AG20443 (cell line): ENCODE results near the gene NTHL1.

Experiments used
- DNase-seq: peaks from one replicate; pipeline ENCODE4 v3.0.0; 2012; ENCODE audit warnings: low spot score, mixed read lengths

Gene NTHL1

DNA sequence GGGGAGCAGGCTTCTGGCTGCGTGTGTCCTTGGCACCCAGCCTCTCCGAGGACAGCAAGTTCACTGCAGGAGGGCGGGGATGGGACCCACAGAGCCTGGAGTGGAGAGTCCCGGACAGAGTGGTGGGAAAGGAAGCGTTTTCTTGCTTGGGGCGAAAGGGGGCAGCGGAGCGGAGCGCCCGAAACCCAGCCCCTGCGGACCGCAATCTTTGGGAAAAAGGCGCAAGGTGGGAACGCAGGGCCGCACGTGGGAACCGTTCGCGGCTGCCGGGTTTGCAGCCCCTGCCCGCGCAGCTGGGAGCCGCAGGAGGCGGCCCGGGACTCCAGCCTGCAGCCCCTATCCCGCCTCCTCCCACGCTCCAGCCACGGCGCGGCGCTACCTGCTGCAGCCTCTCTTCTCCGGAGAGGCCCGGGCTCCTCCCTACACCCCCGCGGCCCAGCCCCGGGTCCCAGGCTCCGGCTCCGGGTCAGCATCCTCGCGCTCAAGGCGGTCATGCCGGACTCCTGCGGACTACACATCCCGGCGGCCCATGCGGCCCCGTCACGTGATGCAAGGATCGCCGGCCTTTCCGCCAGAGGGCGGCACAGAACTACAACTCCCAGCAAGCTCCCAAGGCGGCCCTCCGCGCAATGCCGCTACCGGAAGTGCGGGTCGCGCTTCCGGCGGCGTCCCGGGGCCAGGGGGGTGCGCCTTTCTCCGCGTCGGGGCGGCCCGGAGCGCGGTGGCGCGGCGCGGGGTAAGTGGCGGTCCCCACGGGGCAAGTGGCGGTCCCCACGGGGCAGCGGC is at the start of gene NTHL1, which contains the start of gene TSC2:
TSS of gene NTHL1 (minus strand) at position 505 of the 786 bp plus-strand sequence. CDS start at position 494, 11 bp downstream.
TSS of gene TSC2 (plus strand) at position 656 of the 786 bp plus-strand sequence. CDS start 631 bp downstream, outside the sequence.
- DNase-seq = peak; percentile 97

DNA sequence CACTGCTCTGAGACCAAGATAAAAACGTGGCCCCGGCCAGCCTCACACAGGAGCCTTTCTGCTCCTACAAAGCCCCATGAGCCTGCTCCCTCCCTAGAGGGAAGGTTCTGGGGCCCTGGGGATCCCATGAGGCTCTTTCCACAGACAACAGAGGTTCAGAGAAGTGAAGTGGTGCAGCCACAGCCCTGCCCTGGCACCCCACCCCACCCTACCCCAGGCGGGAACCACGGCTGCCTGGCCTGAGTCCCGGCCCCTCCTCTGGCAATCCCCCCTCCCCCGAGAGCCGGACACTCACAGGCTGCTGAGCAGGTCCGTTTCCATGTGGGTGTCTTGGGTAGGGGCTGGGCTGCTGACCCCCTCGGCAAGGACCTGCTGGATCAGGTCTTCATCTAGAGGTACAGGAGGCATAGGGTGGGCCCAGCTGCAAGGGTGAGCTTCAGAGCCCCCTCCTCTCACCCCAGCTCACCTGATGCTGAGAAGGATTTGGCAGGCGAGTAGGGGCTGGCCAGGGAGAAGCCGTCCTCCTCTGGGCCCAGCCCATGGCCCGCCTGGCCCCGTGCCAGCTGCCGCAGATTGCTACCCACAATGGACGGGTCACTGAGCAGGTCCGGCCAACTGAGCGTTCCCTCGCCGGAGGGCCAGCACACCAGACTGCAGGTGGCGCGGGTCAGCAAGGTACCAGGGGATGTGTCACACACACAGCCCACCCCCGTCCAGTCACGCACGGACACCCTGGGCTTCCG is 49.4 kb upstream of the NTHL1 start:
- DNase-seq = no peak

DNA sequence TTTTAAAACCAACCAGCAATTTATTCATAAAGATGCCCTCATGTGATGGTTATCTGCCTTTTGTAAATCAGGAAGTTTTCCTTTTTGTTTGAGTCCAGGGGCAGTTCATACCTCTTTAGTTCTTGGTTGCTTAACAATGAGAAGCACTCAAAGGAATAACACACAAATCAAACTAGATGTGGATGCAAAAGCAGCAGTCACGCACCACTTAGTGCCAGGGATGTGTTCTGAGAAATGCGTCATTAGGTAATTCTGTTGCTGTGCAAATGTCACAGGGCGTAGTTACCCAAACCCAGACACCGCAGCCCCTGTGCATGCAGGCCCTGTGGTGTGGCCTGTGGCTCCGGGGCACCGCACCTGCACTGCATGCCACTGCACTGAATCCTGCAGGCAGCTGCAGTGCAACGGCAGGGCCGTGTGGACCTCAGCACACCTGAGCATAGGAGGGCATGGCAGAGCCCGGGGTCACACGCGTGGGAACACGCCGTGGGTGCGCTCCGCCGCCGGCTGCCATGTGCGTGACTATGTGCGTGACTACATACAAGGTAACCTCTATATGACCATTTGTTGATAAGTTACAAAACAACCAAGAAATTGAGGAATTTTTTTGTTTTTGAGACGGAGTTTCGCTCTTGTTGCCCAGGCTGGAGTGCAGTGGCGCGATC is 48.4 kb upstream of the NTHL1 start:
- DNase-seq = no peak

DNA sequence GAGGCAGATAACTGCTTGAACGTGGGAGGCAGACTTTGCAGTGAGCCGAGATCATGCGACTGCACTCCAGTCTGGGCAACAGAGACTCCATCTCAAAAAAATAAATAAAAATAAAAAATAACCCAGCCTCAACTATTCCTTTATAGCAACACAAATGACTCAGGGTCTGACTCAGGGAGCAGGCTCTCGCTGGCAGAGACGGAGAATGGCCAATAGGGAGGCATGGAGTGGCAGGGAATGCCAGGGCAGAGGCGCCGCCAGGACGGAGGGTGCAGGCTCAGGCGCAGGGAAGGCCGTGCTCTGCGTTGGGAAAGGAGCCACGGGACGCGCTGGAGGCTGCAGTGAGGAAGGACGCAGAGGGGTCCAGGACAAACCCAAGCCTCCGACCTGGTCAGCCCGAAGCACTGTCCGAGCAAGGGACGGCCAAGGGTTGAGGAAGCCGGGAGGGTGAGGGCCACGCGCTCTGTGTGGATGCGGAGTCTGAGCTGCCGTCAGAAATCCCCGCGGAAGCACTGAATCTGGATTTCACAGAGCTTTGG is 47.8 kb upstream of the NTHL1 start:
- DNase-seq = peak; percentile 63

DNA sequence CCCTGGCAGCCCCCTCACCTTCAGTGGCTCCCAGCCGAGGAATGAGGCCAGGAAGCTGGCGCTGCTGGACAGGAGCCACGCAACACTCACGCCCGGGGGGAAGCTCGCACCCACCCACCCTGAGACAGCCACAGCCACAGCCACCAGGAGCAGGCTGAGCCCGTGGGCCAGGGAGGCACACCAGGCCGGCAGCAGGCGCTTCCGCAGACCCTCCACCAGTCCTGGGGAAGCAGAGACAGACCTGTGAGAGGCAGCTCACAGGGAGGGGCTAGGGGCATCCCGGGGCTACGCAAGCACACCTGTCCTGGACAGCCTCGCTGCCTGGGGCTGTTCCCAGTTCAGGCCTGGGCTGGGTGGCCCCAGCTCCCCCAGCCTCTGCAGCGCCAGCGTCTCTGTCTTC is 46.2 kb upstream of the NTHL1 start:
- no peak for DNase-seq

DNA sequence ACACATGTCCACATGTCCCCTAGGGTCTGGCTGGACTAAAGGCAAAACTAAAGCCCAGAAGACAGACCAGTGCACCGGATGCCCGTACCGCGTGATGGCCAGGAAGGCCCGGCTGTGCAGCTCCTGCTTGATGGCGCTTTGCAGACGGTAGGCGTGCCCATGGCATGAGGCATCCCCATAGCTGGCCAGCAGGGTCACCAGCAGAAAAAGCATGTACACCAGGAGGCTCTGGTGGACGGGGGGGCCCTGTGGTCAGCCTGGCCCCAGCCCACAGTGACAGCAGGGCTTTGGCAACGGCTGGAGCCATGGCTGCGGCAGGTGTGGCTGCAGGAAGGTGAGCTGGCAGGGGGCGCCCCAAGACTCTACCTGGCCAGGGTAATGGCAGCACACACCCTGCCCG is 45.2 kb upstream of the NTHL1 start:
- DNase-seq = no peak

DNA sequence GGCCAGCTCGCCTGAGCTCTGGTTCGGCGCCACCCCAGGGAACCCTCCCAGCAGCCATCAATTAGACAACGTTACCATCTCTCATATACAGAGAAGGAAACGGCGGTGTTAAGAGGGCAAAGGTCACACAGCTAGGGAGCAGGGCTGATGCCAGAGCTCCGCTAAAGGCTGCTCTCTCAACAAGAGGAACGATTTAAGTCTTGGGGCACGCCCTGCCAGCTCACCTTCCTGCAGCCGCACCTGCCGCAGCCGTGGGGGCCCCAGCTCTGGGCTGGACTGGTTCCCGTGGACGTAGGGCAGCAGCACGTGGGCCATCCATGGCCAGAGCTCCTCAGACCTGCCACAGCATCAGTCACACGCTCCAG is 44.6 kb upstream of the NTHL1 start:
- no peak for DNase-seq

DNA sequence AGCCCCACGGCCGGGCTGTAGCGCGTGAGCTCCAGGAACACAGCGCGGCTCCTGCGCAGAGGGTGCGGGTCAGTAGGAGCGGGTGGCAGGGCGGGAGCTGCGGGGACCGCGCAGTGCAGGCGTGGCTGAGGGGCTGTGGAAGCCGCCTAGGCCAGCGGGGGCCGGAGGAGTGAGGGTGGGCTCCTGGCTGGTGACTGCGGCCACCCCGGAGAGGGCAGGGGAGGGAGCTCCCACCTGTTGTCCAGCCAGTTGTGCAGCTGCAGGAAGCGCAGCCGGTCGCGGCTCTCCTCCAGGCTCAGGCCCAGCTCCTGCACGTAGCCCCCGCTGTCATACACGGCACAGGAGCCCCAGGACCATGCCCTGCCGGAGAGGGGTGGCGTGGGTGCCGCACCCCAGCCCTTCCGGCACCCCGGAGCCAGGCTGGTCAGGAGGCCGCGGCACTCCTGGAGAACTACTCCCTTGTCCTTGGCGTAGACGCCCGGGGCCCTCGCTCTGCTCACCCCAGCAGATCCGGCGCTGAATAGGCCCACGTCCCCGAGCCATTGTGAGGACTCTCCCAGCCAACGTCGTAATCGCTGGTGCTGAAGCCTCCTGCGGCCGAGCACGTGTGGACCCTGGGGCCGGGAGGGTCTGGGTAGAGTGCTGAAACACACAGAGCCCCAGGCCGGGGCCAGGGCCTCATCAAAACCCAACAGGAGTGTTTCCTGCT is 44.1 kb upstream of the NTHL1 start:
- no peak for DNase-seq

DNA sequence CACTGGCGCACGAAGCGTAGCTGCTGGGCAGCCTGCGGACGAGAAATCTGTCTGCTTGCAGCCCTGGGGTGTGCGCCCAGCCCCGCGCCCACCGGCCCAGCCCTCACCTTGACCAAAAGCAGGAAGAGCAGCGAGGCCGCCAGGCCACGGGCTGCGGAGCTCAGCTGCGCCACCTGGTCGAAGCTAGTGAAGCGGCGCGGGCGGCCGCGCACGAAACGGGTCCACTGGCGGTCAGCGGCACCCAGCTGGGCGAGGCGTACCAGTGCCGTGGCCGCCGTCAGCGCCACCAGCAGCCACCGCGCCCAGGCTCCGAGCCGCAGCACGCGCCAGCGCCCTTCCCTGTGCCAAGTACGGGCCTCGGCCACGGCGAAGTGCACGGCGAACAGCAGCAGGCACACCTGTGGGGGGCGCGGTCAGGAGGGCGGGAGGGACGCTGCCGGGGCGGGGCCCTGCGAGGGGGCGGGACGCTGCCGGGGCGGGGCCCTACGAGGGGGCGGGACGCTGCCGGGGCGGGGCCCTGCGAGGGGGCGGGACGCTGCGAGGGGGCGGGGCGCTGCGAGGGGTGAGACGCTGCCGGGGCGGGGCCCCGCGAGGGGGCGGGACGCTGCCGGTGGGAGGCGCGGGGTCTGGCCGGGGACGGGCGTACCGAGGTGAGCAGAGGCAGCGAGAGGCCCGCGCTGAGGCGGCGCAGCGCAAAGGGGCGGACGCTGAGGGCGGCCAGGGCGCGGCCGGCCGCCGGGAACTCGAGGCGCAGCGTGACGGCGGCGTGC is 43.3 kb upstream of the NTHL1 start:
- peak; percentile 85 for DNase-seq

DNA sequence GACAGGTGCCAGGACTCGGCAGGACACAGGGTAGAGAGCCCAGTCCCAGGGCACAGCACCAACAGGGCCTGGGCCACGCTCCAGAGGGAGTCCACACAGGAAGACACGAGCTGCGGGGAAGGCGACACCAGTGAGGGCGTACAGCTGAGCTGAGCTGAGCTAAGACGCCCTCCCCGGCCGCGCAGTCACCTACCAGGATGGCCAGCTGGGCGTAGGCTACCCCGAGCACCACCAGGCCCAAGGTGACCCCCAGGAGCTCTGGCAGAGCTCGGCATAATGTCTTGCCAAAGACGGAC is 42.8 kb upstream of the NTHL1 start:
- no peak for DNase-seq

DNA sequence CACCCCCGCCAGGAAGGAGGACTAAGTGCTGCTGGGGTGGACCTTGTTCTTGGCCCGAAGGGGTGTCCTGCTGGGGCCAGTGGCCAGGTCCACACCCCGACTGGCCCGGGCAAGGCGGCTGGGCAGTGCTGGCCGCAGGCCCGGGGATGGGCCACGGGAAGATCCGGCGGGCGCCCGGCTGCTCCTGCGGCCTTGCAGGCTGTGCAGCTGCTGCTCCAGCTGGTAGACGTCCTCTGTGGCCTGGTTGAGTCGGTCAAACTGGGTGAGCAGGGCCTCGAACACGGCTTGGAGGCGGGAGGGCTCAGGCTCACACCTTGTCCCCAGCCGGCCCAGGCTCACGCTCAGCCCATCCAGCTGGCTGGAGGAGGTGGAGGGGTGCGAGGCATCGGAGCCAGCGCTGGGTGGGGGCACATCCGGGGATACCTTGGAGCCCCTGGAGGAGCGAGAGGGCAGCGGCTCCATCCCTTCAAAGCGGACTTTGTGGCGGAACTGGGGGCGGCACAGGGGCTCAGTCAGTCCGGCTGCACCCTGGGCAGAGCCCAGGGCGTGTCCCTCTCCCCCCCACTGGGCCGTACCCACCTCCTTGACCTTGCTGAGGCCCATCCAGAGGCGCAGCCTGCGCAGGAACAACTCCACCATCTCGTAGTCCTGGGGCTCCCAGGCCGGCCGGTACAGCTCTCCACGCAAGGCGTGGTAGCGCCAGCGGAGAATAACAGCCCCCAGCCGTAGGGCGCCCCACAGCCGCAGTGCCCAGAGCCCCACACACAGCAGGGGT is 42.3 kb upstream of the NTHL1 start:
- DNase-seq = no peak

DNA sequence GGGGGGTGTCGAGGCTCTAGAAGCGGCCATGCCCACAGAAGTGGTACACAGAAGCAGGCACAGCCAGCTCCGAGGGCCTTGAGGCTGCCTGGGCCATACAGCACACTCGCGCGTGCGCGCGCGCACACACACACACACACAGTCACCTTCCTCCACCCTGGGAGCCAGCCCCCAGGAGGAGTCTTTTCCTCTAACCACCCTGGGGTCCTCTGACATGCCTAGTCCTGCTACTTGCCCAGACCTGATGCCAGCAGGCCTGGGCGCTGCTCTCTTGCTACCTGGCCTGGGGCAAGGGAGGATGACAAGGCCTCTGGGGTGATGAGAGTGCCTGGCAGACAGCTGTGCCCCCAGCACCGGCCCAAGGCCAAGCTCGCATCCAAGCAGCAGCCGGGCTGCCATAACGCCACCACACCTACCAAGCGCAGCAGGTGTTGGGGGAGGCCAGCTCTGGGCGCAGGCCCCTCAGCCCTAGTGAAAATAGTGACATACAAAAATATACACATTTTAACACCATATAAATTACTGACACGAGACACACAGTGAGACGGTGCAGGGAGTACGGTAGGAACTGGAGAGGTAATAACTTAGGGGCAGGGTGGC is 41.2 kb upstream of the NTHL1 start:
- no peak for DNase-seq

DNA sequence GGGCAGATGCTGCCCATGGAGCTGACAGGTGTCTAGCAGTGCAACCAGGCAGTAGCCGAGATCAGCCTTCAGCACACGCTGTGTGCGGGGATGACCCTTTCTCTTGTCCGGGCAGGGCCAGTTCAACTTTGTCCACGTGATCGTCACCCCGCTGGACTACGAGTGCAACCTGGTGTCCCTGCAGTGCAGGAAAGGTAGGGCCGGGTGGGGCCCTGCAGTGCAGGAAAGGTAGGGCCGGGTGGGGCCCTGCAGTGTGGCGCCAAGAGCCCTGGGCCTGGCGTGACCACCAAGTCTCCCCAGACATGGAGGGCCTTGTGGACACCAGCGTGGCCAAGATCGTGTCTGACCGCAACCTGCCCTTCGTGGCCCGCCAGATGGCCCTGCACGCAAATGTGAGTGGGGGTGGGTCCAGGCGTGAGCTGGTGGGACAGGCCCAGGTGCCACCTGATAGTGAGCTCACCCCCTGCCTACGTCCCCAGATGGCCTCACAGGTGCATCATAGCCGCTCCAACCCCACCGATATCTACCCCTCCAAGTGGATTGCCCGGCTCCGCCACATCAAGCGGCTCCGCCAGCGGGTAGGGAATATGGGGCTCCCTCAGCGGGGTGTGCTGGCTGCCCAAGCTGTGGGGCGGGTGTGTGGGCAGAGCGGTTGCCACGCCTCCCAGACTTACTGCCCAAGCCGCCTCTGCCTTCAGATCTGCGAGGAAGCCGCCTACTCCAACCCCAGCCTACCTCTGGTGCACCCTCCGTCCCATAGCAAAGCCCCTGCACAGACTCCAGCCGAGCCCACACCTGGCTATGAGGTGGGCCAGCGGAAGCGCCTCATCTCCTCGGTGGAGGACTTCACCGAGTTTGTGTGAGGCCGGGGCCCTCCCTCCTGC is 40.4 kb upstream of the NTHL1 start:
- no peak for DNase-seq

DNA sequence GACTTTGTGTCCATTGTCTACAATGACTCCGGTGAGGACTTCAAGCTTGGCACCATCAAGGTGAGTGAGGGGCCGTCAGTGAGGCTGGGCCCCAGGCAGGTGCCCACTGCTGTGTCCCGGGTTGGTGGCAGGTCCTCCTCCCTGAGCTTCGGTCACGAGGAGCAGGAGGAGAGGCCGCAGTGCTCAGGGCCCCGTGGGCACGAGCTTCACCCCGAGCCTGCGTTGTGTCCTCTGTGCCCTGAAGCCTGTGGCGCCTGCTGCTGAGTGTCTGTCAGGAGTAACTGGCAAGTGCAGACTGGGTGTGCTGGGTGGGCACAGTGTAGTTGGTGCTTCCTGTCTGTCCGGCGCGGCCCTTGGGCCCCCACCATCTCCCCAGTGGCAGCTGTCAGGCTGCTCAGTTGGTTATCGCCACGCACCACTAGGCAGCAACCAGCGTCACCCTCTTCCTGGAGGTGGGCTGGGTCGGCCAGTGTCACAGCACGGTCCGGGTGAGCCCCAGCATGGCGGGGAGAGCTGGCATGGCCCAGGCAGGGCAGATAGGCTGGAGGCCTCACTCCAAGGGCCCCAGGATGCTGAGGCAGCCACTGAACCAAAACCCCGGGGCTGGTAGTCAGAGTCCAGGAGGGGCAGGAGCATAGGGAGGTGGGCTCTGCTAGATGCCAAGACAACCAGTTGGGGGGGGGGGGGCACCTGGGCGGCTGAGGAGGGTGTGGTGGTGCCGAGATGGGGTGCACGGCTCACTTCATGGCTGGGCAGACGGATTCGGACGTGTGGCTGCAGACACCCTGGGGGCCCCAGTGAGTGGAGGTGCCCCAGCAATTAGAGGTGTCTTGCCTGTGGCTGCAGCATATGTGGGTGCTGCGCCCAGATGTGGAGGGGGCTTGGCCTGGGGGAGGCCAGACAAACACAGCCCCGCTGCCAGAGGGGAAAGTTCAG is 39.4 kb upstream of the NTHL1 start:
- no peak for DNase-seq

DNA sequence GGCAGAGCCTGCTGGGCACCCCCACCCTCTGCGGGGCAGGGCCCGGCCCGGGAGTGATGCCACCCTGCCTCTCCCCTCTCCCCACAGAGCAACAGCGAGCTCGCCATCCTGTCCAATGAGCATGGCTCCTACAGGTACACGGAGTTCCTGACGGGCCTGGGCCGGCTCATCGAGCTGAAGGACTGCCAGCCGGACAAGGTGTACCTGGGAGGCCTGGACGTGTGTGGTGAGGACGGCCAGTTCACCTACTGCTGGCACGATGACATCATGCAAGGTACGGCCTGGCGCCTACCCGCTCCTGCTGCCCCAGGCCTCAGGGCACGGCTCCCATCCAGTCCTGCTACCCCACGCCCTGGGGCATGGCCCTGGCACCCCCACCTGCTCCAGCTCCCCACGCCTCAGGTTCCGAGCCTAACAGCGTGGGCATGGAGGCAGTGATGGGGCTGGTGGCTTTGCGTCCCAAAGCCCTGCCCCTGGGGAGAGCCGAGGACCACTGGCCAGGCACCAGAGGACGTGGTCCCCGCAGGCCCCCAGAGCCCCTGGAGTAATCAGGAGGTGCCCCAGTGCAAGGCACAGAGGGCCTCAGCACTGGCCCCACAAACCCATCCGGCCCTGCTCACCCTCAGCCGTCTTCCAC is 38.6 kb upstream of the NTHL1 start:
- DNase-seq = no peak

DNA sequence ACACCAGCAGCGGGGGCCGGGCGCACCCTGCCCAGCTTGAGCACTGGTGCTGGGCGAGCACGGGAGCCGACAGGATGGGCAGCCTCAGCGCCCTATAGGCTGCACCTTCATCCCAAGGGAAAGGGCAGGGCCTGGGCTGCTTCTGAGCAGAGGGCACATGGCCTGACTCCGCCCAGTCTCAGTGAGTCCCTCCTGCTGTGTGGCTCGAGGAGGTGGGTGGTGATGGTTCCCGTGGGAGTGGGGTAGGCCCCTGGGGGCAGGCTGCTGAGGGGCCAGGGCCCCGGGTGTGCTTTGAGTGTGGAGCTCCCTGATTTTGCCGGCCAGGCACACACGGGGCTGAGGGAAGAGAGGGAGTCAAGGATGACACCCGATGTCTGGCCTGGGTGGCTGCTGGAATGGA is 38.0 kb upstream of the NTHL1 start:
- DNase-seq = peak; percentile 52

DNA sequence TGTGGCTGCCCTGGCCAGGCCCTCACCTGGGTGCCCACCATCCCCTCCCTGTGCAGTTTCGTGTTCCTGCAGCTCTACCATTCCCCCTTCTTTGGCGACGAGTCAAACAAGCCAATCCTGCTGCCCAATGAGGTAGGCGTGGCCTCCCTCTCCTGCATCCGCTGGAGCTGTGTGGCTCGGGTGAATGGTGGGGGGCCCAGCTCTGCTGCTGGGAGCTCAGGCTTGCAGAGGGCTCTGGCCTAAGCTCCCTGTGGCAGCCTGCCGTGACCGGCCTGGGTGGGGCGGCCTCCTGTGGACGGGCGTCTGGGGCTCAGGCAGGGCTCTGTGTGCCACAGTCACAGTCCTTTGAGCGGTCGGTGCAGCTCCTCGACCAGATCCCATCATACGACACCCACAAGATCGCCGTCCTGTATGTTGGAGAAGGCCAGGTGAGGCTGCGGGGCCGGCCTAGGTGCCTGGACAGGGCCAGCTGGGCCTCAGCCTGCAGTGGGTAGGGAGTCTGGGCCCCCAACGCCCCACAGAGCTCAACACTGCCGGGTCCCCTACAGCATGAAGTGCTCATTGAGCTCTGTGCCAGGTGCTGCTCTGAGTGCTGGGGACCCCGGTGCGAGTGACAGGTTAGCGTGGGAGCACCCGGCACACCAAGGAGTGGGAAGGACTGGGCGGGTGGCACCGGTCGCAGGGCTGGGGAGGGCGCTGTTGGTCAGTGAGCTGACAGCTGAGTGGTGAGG is 37.4 kb upstream of the NTHL1 start:
- no peak for DNase-seq
